Neural progenitor cell (in vitro differentiated cells): Measurements from ENCODE around the gene KAZN.

Experiments used
- CTCF ChIP-seq: fragments of 200-600 bp; sonication (generic); IDR thresholded peaks from 2 replicates; pipeline ENCODE4 v1.5.1; 2017; ENCODE audit warnings: antibody characterized with exemption, mild to moderate bottlenecking
- EZH2 ChIP-seq: fragments of 200-600 bp; sonication (generic); IDR thresholded peaks from 2 replicates; pipeline ENCODE4 v1.6.1; 2017; ENCODE audit warnings: antibody characterized with exemption, mild to moderate bottlenecking, moderate library complexity

GRCh38 chr1:14576155-14576554 is 22.3 kb upstream of the KAZN start:
- no peak for TF ChIP-seq CTCF
- TF ChIP-seq EZH2: no peak
